ENCODE results near the gene BCL2.

GRCh38 chr18:63161032-63161760 is 158.4 kb downstream of the BCL2 start:
- TF ChIP-seq POLR2AphosphoS5 (IDR thresholded peaks at IDR 0.05; ENCODE audit: borderline replicate concordance, low read depth, low read length) (no peak), EZH2 (IDR thresholded peaks at IDR 0.05) (no peak), FOXP2 (optimal IDR thresholded peaks at IDR 0.05; ENCODE audit: control extremely low read depth, extremely low read length, insufficient read depth) (no peak)

Measured in SK-N-MC (cell line).